Erythroblast (primary cell): ENCODE results near the gene SLC25A27.

Experiments
- DNase-seq, 2 experiments: peaks; one replicate each; lab custom pipeline; 2025; lab: John Stamatoyannopoulos, UW
- GATA1 ChIP-seq: IDR thresholded peaks from 2 replicates; pipeline ENCODE4 v1.6.1; 2011; ENCODE audit warnings: low read depth, mild to moderate bottlenecking, control low read depth, low read length, moderate library complexity
- POLR2A ChIP-seq: IDR thresholded peaks from 2 replicates; pipeline ENCODE4 v1.6.1; 2011; ENCODE audit warnings: mild to moderate bottlenecking, low read length

SLC25A27 gene

GRCh38 chr6:46704562-46704961 is 51.8 kb downstream of the SLC25A27 start:
- no peak for TF ChIP-seq GATA1
- no peak for TF ChIP-seq POLR2A
- no peak for DNase-seq

GRCh38 chr6:46706464-46706863 is 53.7 kb downstream of the SLC25A27 start:
- DNase-seq, result no peak
- TF ChIP-seq POLR2A, result no peak
- TF ChIP-seq GATA1, result no peak

- DNase-seq, result no peak
- TF ChIP-seq POLR2A, result no peak
- TF ChIP-seq GATA1, result no peak
Observed at GRCh38 chr6:46711491-46711890, 58.7 kb downstream of the SLC25A27 start.

- no peak for TF ChIP-seq GATA1
- TF ChIP-seq POLR2A, result no peak
- no peak for DNase-seq
Observed at GRCh38 chr6:46715141-46715540, 62.4 kb downstream of the SLC25A27 start.

GRCh38 chr6:46719099-46719498 is 66.3 kb downstream of the SLC25A27 start:
- no peak for TF ChIP-seq GATA1
- TF ChIP-seq POLR2A, result no peak
- no peak for DNase-seq

GRCh38 chr6:46720401-46720800 is 67.6 kb downstream of the SLC25A27 start:
- DNase-seq, result no peak
- TF ChIP-seq GATA1, result no peak
- no peak for TF ChIP-seq POLR2A
